ENCODE measurements around the gene OR8S1. TPM values are rescaled to one million over a fixed set of nuclear protein-coding genes. Genes with fewer than 3 reads are reported as not detected.
"Not testable (repeated sequence)": the region's sequence is repeated elsewhere in the genome, so short reads cannot be mapped to it uniquely, and the experiment has no call there.

Gene OR8S1
- total and polyA plus RNA-seq, 10 of the 15 experiments (the other 5 are each of a cell fraction or from before 2014, with no cell fraction given) = not detected

GRCh38 chr12:48489456-48489855 is 36.0 kb upstream of the OR8S1 start:
- H3K4me3 ChIP-seq; H3K9me3 ChIP-seq (replicated peaks; ENCODE audit: control insufficient read depth, insufficient read depth, low read length); H3K9ac ChIP-seq (ENCODE audit: control insufficient read depth, insufficient read depth, low read length); H3K27ac ChIP-seq (ENCODE audit: control insufficient read depth, insufficient read depth); POLR2A ChIA-PET; H3K36me3 ChIP-seq (ENCODE audit: control insufficient read depth in 2 of 2, insufficient read depth in 2 of 2, low read length in 1 of 2); H3K79me2 ChIP-seq (ENCODE audit: control insufficient read depth, insufficient read depth, low read length); in situ Hi-C loops (cut with MboI); H3K4me1 ChIP-seq (ENCODE audit: control insufficient read depth, insufficient read depth, low read length); H4K20me1 ChIP-seq (ENCODE audit: control insufficient read depth, insufficient read depth); ATAC-seq; H3K4me2 ChIP-seq (ENCODE audit: control insufficient read depth, insufficient read depth); intact Hi-C loops (cut with micrococcal nuclease; ENCODE audit: unreplicated experiment); DNase-seq (ENCODE audit: low read depth, low spot score); H2AFZ ChIP-seq (ENCODE audit: control insufficient read depth, low read depth, low read length); H3K27me3 ChIP-seq (replicated peaks in 1 of 2; ENCODE audit: control insufficient read depth in 2 of 2, insufficient read depth in 2 of 2, low read length in 1 of 2); FAIRE-seq: not testable (repeated sequence)
- TSS peak; percentile 70 for BruUV-seq (replicated peaks)
- WGBS (ENCODE audit: insufficient coverage, insufficient replicate concordance, low lambda C conversion rate, missing lambda C conversion rate) = 37% methylated on average over 7 of the region's 7 CpGs
- CTCF ChIA-PET = interaction anchor here (0.9 to 1.4 kb wide), 3 partner anchors 14 to 204 kb away, joined by 3 to 4 read pairs (median 3); no protein-coding TSS in a partner anchor
- TF ChIP-seq HDGF (IDR thresholded peaks at IDR 0.05) = 0 out of 2 replicates have a peak, but pooled peaks have one; percentile 55
- SMC1A ChIA-PET (ENCODE audit: uncharacterized antibody, unreplicated experiment) = interaction anchor here (0.8 to 2.6 kb wide), 11 partner anchors 9 to 318 kb away, joined by 3 to 9 read pairs (median 3); no protein-coding TSS in a partner anchor
- RAD21 ChIA-PET (ENCODE audit: unreplicated experiment) = interaction anchor here (0.9 to 2.2 kb wide), 4 partner anchors 22 to 55 kb away, joined by 3 to 6 read pairs (median 4); no protein-coding TSS in a partner anchor

GRCh38 chr12:48500281-48500680 is 25.2 kb upstream of the OR8S1 start:
- H3K27me3 ChIP-seq (replicated peaks in 1 of 2; ENCODE audit: control insufficient read depth in 2 of 2, insufficient read depth in 2 of 2, low read length in 1 of 2); in situ Hi-C loops (cut with MboI): not testable (repeated sequence)

GRCh38 chr12:48506836-48507235 is 18.6 kb upstream of the OR8S1 start:
- ATAC-seq; RAD21 ChIA-PET (ENCODE audit: unreplicated experiment); H3K9me3 ChIP-seq (replicated peaks; ENCODE audit: control insufficient read depth, insufficient read depth, low read length); H3K27me3 ChIP-seq (replicated peaks in 1 of 2; ENCODE audit: control insufficient read depth in 2 of 2, insufficient read depth in 2 of 2, low read length in 1 of 2); CTCF ChIA-PET; H3K36me3 ChIP-seq (ENCODE audit: control insufficient read depth in 2 of 2, insufficient read depth in 2 of 2, low read length in 1 of 2); H3K4me3 ChIP-seq; in situ Hi-C loops (cut with MboI); intact Hi-C loops (cut with micrococcal nuclease; ENCODE audit: unreplicated experiment); DNase-seq (ENCODE audit: low read depth, low spot score); H3K4me2 ChIP-seq (ENCODE audit: control insufficient read depth, insufficient read depth); BruUV-seq (replicated peaks); H3K4me1 ChIP-seq (ENCODE audit: control insufficient read depth, insufficient read depth, low read length); H3K9ac ChIP-seq (ENCODE audit: control insufficient read depth, insufficient read depth, low read length); FAIRE-seq; H2AFZ ChIP-seq (ENCODE audit: control insufficient read depth, low read depth, low read length); H4K20me1 ChIP-seq (ENCODE audit: control insufficient read depth, insufficient read depth); H3K27ac ChIP-seq (ENCODE audit: control insufficient read depth, insufficient read depth); H3K79me2 ChIP-seq (ENCODE audit: control insufficient read depth, insufficient read depth, low read length): not testable (repeated sequence)
- SMC1A ChIA-PET (ENCODE audit: uncharacterized antibody, unreplicated experiment) = interaction anchor here (2.5 kb wide), 1 partner anchor 18 kb away, joined by 5 read pairs; no protein-coding TSS in a partner anchor
- 82% methylated on average over 2 of the region's 2 CpGs for WGBS (ENCODE audit: insufficient coverage, insufficient replicate concordance, low lambda C conversion rate, missing lambda C conversion rate)
- POLR2A ChIA-PET = interaction anchor here (0.7 kb wide), 1 partner anchor 34 kb away, joined by 3 read pairs; no protein-coding TSS in a partner anchor

More at GRCh38 chr12:48500281-48500680, 25.2 kb upstream of the OR8S1 start:
- WGBS (ENCODE audit: insufficient coverage, insufficient replicate concordance, low lambda C conversion rate, missing lambda C conversion rate) = 88% methylated on average over 12 of the region's 32 CpGs
- intact Hi-C loops (cut with micrococcal nuclease; ENCODE audit: unreplicated experiment); H3K36me3 ChIP-seq (ENCODE audit: control insufficient read depth in 2 of 2, insufficient read depth in 2 of 2, low read length in 1 of 2); POLR2A ChIA-PET; SMC1A ChIA-PET (ENCODE audit: uncharacterized antibody, unreplicated experiment); ATAC-seq; FAIRE-seq; H2AFZ ChIP-seq (ENCODE audit: control insufficient read depth, low read depth, low read length); DNase-seq (ENCODE audit: low read depth, low spot score); H3K4me2 ChIP-seq (ENCODE audit: control insufficient read depth, insufficient read depth); H3K9ac ChIP-seq (ENCODE audit: control insufficient read depth, insufficient read depth, low read length); H3K79me2 ChIP-seq (ENCODE audit: control insufficient read depth, insufficient read depth, low read length); BruUV-seq (replicated peaks); H3K4me3 ChIP-seq; H4K20me1 ChIP-seq (ENCODE audit: control insufficient read depth, insufficient read depth); H3K9me3 ChIP-seq (replicated peaks; ENCODE audit: control insufficient read depth, insufficient read depth, low read length); RAD21 ChIA-PET (ENCODE audit: unreplicated experiment); H3K4me1 ChIP-seq (ENCODE audit: control insufficient read depth, insufficient read depth, low read length); CTCF ChIA-PET; H3K27ac ChIP-seq (ENCODE audit: control insufficient read depth, insufficient read depth): not testable (repeated sequence)
